KG1 (cell line): ENCODE results near the gene ZNF777.
"Not testable (repeated sequence)": the region's sequence is repeated elsewhere in the genome, so short reads cannot be mapped to it uniquely, and the experiment has no call there.

Experiments used
- DNase-seq: peaks from one replicate; lab custom pipeline; 2025; lab: John Stamatoyannopoulos, UW

The ZNF777 gene

DNA sequence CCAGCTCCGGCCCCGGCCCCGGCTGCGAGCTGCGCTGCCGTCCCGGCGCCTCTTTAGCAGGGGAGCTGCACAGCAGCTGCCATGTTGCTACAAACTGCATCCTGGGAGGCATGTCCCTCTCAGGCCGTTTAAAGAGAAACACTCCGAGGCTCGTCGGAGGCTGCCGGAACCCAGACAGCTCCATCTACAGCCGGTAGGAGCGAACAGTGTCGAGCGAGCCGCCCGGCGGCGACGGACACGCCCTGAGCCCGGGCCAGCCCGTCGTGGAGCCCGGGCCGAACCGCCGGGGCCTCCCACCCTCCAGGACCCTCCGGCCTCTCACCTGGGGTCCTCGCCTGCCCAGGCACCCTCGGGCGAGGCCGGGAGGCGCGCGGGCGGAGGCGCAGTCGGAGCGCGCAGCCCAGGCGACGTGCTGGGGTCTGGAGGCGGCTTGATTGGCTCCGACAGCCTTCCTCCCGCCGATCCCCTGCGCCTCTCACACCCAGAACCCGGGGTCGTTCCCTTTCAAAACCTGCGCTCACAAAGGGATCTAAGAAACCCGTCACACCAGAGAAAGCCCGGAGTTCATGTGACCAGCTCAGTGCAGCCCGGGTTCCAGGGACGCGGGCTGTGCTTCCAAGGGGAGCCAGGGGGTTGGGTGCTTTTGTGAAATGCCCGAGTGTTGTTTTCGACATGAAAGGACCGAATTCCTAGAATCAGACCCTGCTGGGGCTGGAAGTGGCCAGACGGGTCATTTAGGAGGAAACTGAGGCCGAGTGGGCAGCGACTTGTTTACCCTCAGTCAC lies at the start of gene ZNF777:
Gene ZNF777 (minus strand): TSS at position 570 of the 785 bp plus-strand sequence. CDS start 5,040 bp downstream, outside the sequence.
- no peak for DNase-seq

DNA sequence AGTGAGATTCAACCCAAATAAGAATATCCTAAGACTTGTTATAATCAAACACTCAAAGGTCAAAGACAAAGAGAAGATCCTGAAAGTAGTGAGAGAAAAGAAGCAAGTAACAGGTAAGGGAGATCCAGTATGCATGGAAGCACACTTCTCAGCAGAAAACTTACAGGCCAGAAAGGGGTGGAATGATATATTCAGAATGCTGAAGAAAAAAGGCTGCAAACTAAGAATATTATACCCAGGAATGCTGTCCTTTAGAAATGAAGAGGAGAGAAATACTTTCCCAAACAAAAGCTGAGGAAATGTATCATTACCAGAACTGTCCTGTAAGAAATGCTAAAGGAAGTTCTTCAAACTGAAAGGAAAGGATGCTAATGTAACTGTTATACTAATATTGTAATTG lies 49.4 kb upstream of the ZNF777 start:
- DNase-seq, result no peak

DNA sequence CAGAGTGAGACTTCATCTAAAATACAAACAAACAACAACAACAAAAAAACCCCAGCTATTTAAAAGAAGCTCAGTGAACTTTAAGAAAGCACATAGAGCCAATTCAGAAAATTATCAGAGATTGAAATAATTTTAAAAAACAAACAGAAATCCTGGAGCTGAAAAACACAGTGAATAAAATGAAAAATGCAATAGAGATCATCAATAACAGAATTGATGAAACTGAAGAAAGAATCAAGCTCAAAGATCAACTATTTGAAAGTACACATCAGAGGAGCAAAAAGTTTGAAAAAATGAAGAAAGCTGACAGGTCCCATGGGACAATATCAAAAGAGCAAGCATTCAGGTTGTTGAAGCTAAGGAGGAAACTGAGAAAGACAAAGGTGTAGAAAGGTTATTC lies 48.9 kb upstream of the ZNF777 start:
- no peak for DNase-seq

DNA sequence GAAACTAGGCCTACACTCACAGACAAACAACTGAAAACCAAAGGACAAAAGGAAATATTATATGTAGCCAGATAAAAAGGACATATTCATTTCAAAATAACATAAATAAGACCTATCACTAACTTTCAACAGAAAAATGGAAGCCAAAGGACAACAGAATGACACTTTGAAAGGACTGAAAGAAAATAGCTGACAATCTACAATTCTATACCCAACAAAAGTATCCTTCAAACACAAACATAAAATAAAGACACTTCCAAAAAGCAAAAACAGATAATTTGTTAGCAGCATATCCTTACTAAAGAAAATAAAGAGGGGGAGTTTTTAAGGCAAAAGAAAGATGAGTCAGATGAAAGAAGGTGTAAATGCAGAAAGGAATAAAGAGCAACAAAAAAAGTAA lies 44.7 kb upstream of the ZNF777 start:
- DNase-seq, result no peak

DNA sequence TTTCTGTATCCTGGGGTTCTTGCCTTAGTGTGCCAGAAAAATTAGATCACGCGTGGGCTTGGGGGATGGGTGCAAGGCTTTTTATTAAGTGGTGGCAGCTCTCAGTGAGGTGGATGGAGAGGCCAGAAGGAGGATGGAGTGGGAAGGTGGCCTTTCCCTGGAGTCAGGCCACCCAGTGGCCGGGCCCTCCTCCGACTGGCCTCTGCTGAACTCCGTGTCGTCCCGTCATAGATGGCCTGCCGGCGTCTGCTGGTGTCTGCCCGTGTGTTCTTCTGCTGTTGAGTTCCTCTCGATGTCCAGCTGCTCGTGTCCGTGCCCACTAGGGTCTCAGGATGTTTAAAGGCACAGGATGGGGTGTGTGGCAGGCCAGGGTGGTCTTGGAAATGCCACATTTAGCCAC lies 40.8 kb upstream of the ZNF777 start:
- no peak for DNase-seq

DNA sequence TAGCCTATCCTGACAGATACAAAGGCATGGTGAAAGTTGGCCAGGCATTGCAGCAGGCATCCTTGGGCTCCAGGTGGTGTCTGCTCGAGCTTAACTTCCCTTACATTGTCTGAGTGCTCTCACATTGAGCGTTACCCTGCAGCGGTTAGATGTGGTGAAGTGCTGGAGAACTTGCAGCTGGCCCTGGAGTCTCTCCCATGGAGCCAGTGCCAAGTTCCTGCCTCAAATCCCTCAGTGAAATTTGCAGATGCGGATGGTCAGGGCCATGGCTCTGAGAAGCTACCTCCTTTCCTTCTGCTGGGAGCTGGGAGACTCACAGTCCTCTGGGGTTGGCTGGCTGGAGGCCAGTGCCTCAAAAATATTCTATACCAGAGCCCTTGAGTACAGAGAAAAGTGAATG lies 40.0 kb upstream of the ZNF777 start:
- DNase-seq, result no peak

DNA sequence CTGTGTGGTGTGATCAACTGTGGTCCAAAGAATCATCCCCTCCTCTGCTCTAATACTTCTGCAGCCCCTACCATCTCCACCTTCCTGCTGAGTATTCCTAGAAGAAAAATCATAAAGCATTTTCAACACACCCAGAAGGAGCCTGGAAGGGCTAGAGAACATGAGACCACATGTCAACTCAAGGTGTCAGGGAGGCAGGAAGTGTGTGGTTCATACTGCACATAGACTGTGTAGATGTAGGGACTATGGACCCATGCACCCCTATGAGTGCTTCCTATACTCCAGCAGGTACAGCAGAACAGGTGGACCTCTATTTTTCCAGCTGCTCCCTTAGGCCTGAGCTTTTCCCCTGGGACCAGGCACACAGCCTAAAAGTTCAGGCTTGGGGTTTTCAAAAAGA lies 39.3 kb upstream of the ZNF777 start:
- DNase-seq, result no peak

DNA sequence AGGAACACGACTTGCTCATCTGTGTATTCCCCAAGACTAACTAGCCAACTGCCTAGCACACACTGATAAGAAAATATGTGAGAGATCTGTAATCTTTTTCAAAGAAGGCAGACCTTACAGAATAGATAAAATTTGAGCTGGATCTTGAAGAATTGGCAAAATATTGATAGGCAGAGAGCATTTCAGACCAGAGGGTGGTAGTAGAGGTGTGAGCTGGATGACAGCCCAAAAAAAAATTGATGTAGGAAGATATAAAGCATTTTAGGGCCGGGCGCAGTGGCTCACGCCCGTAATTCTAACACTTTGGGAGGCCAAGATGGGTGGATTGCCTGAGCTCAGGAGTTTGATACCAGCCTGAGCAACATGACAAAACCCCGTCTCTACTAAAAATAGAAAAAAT lies 37.9 kb upstream of the ZNF777 start:
- no peak for DNase-seq

DNA sequence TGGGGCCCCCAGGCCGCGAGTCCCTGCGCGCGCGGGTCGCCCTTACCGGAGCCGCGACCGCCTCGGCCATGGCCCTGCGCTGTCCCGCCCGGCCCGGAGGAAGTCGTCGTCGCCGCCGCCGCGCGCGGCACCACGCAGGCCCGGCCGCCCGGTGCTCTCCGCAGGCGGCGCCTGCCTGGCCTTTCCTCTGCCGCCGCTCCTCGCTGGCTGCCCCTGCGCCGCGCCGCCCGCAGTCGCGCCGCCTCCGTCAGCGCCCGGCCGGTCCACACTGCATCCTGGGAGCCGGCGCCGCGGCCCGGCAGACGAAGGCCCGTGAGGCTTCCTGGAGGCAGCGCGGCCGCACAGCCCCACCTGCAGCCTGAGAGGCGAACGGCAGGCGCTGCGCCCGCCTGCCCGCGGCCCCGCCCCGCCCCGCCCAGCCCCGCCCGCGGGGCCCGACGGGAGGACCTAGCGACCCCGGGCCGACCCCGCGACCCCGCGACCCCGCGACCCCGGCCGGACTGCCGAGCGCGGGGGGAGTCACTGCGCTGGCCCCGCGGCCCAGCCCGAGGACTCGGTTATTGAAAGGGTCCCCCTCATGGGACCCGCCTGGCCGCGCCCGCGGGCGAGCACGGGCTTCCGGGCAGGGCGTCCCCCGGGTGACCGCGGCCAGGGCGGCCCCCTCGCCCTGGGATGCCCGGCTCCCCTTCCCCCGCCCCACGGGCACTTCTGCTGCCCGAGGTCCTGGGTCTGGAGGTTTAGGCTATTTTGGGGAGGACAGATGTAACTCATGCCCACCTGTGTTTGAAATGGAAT lies 36.8 kb upstream of the ZNF777 start, which contains the start of gene ZNF746:
Gene ZNF746 (minus strand): TSS at position 343 of the 795 bp plus-strand sequence. CDS start 273 bp downstream, at position 70.
- no peak for DNase-seq

DNA sequence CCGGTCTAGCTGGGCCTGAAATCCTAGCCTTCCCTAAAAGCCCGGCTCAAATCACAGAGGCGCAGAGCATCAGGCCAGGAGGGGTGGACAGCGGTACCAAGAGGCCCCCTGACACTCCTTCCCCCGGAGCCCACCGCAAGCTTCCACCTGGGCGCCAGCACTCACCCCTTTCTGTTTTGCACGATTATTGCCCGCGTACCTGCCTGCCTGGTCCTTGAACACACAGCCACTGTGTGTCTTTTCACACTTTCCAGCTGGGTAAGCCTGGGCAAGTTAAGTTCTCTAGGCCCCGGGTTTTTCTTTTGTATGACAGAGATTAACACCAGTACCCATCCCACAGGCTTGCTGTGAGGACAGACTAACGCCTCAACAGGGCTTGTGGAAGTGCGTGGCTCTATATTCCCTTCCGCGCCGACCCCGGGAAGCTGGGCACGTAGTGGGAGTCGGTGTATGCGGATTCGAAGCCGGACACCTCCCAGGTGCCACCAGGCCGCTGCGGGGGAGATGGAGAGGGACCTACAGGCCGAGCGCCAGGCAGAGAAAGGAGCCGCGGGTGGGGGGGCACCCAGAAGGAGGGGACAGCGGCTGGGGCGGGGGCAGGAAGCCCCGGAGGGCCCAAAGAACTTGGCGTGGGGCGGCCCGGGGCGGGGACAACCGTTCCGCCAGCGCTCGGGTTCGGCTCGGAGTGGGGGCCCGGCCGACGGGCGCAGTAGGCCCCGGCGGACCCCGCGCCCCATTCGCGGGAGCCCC lies 36.0 kb upstream of the ZNF777 start:
- no peak for DNase-seq

DNA sequence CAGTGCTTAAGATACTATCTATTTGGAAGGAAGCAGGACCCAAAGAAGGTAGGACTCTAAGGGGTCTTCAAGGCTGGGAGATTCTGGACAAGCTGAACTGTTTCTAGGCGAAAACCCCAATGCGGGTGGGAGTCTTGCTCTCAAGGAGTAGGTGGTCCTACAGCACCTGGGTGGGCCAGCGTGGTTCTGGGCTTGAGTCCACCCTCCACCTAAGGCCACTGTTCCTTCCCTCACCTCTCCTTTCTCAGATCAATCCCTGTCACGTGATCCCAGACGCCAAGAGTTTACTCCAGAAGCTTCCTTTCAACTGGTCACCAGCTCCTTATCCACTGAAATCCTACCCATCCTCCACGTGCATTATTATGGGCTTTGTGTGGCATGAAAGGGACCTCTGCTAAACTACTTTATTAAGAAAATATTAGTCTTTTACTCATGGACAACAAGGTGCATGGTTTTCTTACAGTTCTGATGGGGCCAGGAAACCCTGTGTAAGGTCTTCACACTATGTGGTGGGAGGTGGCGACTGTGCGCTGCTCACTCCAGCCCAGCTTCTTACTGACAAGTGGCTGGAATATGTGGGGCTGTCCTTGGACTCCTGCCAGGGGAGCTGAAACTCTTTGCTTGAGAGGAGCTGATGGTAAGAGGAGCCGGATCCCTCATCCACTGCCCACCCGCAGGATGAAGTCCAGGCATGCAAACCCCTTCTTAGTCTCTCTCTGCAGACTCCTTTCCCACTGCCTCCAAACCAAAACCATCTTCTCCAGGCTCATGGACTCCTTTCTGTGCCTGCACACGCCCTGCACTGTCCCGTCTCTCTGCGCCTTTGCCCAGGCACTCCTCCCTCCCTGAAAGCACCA lies 35.2 kb upstream of the ZNF777 start:
- no peak for DNase-seq

DNA sequence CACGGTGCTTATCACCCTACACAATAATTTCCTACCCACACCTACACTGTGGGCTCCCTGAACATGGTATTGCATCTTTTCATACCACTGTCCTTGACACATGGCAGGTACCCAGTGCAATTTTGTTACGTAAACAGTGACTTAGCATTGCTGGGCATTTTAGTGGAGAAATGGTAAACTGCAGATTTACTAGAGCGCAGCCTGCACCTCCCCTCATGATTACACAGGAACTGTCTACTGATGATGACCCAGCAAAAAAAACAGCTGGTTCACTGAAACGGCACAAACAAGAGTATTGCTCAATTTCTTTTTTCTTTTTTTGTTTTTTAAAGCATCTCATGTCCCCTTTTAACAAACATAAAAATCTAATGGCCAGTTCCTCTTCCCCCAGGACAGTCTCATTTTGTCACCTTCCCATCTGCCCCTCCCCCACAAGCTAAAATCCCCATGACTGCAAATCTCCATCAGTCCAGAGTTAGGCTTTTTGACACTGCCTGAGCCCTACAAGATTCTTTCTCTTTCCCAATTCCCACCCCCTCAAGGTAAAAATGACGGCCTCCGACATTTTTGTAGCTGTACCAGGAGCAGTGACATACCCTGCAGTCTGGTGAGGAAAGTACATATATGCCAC lies 34.0 kb upstream of the ZNF777 start:
- no peak for DNase-seq

DNA sequence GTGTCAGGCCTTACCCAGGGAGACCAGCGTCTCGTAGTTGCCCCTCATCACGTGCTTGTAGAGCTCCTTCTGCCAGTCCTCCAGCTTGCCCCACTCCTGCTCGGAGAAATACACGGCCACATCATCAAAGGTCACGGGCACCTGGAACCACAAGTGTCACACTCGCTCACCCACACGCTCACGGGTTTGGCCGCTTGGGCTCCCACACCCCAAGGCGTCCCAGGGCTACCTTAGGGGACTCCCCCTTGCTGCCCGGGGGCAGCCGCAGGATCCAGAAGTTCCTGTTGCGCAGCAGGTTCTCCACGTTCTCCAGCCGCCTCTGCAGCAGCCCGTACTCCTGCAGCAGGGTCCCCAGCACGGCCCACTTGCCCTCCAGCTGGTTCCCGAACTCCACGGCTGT lies 33.1 kb upstream of the ZNF777 start:
- not testable (repeated sequence) for DNase-seq

DNA sequence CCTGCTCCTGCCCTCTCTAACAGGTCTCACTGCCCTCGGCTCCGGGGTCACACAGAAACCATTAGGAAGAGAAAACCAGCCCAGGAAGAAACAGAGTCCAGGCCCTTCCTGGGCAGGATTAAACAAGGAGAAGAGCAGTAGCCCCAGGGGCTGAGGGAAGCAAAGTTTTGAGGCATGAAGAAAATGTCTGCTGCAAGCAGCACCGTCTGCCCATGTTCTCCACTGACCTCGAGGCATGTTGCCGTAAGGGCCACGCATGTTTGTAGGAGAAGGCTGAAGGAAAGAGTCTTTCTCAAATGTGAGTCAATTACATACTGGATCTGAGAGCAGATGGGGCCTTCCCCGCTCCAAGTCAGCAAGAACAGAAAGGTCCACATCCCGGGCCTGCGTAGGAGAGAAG lies 32.5 kb upstream of the ZNF777 start:
- no peak for DNase-seq

DNA sequence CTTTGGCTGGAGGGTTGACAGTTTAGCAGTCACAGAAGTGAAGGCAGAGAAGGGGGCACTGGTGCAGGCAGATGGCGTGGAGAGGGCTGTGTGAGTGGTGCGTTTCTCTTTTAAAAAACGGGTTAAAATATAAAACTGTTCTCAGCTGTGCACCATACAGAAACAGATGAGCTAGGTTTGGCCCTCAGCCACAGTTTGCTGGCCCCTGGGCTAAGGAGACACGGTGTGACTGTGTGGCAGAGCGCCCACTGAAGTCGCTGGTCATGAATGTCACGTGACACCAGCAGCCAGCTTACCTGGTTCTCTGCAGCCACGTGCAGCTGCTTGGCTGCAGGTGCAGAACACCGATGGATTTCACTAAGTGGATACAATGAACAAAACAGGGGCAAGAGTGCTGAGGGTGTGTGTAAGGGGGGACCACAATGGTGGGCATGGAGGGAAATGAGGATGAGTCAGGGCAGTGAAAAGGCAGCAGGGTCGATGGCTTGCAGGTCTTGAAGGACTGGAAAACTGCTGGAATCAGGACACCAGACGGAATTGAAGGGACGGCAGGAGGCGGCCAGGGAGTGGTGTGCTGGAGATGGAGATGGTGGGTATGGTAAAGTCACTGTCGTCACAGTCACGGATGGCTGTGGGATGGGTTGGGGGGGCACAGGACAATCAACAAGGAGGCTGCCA lies 29.4 kb upstream of the ZNF777 start:
- no peak for DNase-seq

DNA sequence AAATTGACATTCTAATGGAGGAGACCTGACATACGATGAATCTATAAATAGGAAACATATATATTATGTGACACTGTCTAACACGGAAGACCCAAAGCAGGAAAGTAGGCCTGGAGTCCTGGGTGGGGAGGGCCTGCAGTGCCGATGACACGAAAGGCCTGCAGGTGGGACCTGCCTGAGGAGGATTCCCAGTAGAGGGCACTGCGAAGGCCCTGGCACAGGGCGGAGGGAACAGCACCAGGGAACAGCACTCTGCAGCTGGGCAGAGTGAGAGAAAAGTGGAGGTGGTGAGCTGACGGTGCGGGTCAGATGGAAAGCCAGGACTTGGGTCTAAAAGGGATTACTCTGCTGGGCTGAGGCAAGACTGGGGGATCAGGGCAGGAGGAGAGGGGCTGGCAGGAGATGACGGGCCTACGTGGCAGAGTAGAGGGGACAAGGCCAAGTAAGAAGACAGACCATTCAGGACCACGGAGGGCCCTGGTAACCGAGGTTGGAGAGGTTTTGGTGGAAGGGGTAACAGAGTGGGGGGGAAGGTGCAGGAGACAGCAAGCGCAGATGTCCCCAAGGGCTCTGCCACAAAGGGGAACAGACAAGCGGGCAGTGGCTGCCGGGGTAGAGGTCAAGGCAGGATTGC lies 28.6 kb upstream of the ZNF777 start:
- no peak for DNase-seq

DNA sequence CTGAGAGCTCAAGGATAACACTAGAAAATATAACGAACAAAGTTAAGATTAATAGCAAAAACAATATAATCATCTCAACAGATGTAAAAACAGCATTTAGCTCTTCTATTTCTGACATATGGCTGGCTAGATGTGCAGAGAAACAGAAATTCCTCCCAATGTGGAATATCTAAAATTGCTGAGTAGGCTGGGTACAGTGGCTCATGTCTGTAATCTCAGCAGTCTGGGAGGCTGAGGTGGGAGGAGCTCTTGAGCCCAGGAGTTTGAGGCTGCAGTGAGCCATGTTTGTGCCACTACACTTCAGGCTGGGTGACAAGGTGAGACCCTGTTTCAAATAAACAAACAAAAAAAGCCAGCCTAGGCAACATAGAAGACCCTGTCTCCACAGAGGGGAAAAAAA lies 18.7 kb upstream of the ZNF777 start:
- DNase-seq, result no peak

DNA sequence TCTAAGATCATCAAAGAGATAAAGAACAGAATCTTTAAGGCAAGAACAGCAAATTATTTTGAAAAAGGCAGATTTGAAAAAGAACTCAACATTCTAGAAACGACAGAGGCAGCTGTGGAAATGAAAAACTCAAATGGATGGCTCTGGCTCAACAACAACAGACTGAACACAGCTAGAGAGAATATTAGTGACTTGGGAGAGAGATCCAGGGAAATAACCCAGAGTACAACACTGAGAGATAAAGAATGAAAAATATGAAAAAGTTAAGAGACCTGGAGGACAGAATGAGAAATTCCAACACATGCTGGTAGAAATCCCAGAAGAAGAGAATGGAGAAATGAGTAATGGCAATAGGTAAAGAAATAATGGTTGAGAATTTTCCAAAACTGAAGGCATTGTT lies 17.9 kb upstream of the ZNF777 start:
- DNase-seq, result no peak

DNA sequence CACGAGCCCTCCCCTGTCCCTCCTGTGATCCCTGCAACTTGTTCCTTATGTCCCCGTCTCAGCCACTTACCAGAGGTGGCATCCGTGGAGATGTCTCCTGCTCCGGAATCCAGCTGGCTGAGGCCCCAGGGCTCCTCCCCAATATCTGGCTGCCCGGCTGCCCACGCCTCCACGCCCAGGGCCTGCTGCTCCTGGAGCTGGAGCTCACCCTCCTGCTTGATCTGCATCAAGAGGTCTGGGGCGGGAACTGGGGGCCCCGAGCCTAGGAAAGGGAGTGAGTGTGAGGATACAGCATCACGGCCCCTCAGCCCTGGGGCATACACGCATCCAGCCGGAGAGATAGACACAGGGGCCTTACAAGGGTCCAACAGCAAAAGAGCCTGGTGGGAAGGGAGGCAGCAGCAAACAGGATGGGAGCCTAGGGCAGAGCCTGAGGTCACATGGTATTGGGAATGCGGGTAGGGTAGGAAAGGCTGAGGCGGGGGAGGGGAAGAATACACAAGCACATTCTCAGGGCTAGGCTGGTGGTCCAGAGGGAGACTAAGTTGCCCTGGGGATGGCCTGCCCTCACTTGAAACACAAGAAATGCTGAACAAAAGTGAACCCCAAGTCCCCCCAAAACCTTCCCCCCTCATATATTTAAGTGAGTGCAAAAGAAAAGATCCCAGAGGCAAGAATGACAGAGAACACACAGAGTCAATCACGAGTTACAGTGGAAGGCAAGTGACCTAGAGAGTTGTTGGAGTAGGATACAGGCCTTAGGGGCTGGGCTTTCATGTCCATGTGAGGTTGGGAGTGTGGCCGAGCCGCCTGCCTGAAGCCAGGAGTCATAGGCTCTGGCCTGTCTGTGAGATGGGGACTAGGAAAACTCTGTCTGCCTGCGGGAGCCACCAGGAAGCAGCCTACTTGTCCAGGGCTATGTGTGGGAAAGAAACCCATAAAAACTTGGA lies 16.9 kb upstream of the ZNF777 start:
- DNase-seq, result no peak
